COLO668 (cell line): ENCODE measurements around the gene DIP2B.

ENCODE experiments used
- DNase-seq: peaks from one replicate; lab custom pipeline; 2025; ENCODE audit not compliant: unreplicated experiment; lab: John Stamatoyannopoulos, UW

Gene DIP2B

GRCh38 chr12:50611021-50611744, 106.4 kb downstream of the DIP2B start:
- no peak for DNase-seq

- DNase-seq, result no peak
These were observed 108.1 kb downstream of the DIP2B start for GRCh38 chr12:50612882-50613281.

- no peak for DNase-seq
These were observed 108.7 kb downstream of the DIP2B start for GRCh38 chr12:50613463-50613862.

- DNase-seq, result no peak
These were observed 109.5 kb downstream of the DIP2B start for GRCh38 chr12:50614167-50614759.

GRCh38 chr12:50615145-50615906, 110.5 kb downstream of the DIP2B start:
- DNase-seq, result no peak

- no peak for DNase-seq
These were observed 111.1 kb downstream of the DIP2B start for GRCh38 chr12:50615907-50616296.

- DNase-seq, result no peak
These were observed 112.9 kb downstream of the DIP2B start for GRCh38 chr12:50617657-50618056.

GRCh38 chr12:50618864-50619609, 114.3 kb downstream of the DIP2B start:
- no peak for DNase-seq

GRCh38 chr12:50619610-50619958, 114.8 kb downstream of the DIP2B start:
- no peak for DNase-seq

GRCh38 chr12:50620109-50620977, 115.6 kb downstream of the DIP2B start:
- DNase-seq, result no peak

GRCh38 chr12:50620978-50621360, 116.2 kb downstream of the DIP2B start:
- no peak for DNase-seq

- no peak for DNase-seq
These were observed 116.9 kb downstream of the DIP2B start for GRCh38 chr12:50621399-50622300.

- no peak for DNase-seq
These were observed 120.5 kb downstream of the DIP2B start for GRCh38 chr12:50625029-50625925.

- no peak for DNase-seq
These were observed 121.2 kb downstream of the DIP2B start for GRCh38 chr12:50626026-50626425.

GRCh38 chr12:50627491-50627890, 122.7 kb downstream of the DIP2B start:
- no peak for DNase-seq

- no peak for DNase-seq
These were observed 123.6 kb downstream of the DIP2B start for GRCh38 chr12:50628394-50628793.

GRCh38 chr12:50633955-50634354, 129.2 kb downstream of the DIP2B start:
- no peak for DNase-seq

GRCh38 chr12:50634379-50634778, 129.6 kb downstream of the DIP2B start:
- DNase-seq, result no peak

- no peak for DNase-seq
These were observed 130.6 kb downstream of the DIP2B start for GRCh38 chr12:50635364-50635763.
